ENCODE measurements around the gene PMEL.
"Not testable (repeated sequence)": the region's sequence is repeated elsewhere in the genome, so short reads cannot be mapped to it uniquely, and the experiment has no call there.

PMEL gene

DNA sequence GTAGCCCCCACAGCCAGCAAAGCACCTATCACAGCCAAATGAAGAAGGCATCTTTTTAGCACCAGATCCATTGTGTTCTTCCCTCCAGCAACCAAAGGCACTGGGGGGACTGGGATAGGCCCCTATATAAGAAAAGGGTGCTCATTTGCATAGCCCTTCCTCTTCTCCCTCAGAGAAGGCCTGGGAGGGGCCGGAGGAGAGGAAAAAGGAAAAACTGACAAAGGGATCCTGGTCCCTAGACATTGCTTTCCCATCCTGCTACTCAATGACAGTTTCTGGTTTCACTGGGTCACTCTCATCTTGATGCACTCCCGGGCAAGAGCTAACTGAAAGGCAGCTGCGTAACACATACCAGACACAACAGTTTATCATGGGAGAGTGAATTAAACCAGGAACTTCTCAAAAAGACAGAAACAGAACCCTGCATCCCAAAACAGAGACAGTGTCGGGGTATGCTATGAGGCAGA is at the start of gene PMEL:
Gene PMEL, minus strand, starts transcription at position 102 of the 467 bp plus-strand sequence. Its CDS starts 31 bp downstream, at position 71.
- DNase-seq: no peak

DNA sequence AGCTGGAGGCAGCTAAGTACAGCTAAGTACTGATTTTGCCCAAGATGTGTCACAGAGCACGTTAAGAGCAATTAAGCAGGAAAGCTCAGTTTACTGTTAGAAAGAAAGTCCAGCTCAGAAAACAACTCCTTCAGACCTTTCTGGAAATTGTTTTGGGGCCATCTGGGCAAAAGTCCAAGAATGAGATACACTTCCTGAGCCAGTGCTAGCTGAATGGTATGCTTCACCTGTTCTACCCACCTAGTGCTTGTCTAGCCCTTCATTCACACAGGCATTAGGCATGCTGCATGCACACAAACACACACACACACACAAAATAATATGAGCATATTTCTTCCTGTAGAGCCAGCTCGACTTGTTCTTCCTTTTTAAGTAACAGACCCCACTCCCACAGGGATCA is 48.4 kb upstream of the PMEL start:
- no peak for DNase-seq

DNA sequence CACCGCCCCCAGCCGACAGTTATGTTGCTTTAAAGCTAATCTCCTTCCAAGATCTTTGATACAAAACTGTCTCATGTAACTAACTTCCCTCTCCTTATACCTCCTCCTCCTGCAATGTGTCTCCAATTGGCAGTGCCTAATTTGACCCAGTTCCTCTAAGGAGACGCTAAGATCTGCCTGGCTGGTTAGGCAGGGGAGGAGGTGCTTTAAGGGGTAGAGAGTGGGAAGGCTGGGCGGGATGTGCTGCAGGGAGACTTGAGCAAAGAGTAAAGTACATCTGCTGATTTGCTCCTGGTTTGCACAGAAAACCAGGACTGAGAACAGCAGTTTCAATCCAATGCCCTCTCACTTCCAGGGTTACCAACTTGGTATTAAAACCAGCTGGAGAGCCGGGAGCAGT is 47.6 kb upstream of the PMEL start:
- DNase-seq: no peak

DNA sequence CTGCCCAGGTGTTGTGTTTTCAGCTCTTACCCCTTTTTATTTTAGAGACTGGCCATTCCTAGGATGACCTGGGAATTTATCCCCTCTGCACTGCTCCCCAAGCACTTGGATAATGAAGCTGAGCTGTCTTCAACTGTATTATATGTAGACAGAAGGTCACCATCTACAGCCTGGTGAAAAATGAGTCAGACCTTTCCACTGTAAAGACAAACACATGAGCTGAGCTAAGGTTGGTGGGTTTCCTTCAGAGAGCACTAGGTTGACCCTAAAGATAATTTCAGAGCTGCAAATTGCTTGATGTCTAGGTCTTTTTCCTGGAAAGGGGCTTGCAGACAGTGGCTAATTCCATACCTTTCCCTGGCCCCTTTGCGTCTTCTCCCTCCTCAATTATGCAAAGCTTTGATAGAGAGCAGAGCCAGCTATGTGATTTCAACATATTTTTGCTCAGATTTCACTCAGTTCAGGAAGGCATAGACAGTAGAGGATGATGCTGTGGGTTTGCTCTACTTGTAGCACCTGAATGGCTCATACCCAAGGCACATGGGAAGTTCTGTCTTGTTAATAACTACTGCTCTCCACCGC is 45.8 kb upstream of the PMEL start:
- DNase-seq: no peak

DNA sequence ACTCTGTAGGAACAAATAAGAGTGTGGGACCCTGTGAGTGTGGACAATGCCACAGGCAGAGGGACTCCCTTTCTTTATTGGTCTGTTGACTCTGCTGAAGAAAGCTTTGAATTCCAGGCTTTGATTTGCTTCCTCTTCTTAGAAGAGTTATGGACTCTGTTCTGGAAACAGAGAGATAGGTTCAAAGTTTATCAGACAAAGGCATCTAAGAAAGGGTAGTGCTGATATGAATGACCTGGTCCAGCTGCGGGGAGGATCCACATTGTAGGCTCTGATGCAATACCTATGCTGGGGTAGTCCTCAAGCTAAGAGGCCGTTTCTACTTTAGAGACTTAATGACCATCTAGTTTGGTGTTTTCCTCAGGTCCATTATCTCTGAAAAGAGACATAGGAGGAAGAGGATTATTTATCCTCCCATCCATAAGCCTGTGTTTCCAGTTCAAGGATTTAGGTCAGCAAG is 44.3 kb upstream of the PMEL start:
- no peak for DNase-seq

DNA sequence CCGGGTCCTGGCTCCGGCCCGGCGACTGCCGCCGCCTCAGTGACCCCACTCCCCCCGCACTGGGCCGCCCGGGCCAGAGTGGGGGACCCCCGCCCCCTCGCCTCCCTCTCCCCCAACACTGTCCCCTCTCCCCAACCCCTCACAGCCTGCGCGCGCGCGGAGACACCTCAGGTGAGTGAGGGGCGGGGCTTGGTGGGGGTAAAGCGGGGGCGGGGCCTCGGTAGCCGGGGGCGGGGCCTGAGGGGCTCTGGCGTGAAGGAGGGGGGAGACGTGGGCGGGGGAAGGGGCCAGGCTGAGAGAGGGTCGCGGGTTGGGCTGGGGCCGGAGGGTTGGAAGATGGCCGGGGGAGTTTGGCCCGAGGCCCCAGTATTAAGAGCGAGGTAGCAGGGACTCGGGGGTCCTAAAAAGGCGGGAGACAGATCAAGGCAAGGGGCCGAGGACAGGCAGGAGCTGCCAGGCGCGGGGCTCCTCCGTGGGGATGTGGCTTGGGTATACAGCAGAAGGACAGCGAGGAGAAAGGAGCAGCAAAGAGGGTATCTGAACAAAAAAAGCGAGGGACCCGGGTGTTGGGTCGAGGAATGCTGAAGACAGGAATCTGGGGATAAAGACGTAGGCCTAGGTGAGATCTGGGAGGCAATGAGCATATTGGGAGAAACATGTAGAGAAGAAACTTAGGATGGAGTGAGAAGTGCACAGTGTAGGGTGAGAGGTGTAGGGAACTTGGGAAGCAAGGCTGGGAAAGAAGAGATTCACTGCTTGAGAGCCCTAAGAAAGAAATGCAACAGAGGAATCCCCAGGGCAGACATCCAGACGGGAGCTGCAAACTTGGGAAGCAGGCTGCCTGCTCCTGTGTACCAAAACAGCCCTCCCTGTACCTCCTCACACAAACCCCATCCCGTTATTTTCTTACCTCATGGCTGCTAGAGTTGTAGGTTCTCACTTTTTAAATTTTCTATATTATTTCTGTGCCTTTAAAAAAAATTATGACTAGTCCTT is 42.0 kb upstream of the PMEL start:
- DNase-seq: no peak

DNA sequence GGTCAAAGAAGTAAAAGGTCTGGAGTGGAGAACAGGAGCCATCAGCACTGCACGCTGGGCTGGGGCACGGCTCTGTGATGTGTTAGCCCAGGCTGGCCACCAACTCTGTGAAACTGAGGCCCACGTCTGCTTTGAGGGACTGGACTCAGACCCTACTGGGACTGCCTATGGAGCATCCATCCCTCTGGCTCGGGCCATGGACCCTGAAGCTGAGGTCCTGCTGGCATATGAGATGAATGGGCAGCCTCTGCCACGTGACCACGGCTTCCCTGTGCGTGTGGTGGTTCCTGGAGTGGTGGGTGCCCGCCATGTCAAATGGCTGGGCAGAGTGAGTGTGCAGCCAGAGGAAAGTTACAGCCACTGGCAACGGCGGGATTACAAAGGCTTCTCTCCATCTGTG is 38.4 kb upstream of the PMEL start:
- no peak for DNase-seq

DNA sequence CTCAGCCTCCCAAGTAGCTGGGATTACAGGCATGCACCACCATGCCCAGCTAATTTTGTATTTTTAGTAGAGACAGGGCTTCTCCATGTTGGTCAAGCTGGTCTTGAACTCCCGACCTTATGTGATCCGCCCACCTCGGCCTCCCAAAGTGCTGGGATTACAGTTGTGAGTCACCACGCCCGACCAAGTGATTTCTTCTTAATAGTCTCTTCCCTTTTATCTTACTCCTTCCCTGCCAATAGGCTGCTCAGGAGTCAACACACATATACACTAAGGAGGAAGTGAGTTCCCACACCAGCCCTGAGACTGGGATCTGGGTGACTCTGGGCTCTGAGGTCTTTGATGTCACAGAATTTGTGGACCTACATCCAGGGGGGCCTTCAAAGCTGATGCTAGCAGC is 37.5 kb upstream of the PMEL start:
- DNase-seq: not testable (repeated sequence)

DNA sequence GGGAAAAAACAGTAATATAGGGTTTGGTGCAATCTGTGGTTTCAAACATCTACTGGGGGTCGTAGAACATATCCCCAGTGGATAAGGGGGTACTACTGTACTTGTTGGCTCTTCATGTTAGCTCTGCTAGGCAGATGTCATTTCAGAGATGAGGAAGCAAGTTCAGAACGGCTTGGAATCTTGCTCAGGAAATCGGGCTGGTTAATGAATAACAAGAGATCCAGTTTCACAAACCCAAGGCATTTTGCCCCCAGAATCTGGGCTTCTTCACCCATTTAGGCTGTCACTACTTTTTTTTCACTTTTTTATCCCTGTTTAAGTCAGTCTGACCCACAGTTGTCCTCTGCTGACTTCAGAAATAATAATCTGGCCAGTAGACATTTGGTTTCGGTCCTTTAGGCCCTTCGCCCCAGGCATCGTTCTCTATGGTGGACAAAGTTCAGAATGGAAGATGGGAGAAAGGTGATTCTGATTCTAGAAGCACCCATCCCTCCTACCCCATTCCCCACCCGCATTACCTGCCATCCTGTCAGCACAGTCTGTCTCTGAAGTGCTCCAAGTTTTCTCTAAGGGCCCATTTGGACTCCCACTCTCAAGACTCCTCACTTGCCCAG is 35.8 kb upstream of the PMEL start:
- DNase-seq: no peak

DNA sequence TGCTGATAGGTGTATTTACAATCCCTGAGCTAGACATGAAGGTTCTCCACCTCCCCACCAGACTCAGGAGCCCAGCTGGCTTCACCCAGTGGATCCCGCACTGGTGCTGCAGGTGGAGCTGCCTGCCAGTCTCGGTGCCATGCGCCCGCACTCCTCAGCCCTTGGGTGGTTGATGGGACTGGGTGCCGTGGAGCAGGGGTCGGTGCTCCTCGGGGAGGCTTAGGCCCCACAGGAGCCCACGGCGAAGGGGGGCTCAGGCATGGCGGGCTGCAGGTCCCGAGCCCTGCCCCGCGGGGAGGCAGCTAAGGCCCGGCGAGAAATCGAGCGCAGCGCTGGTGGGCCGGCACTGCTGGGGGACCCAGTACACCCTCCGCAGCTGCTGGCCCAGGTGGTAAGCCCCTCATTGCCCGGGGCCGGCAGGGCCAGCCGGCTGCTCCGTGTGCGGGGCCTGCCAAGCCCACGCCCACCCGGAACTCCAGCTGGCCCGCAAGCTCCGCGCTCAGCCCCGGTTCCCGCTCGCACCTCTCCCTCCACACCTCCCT is 34.2 kb upstream of the PMEL start:
- DNase-seq: not testable (repeated sequence)

DNA sequence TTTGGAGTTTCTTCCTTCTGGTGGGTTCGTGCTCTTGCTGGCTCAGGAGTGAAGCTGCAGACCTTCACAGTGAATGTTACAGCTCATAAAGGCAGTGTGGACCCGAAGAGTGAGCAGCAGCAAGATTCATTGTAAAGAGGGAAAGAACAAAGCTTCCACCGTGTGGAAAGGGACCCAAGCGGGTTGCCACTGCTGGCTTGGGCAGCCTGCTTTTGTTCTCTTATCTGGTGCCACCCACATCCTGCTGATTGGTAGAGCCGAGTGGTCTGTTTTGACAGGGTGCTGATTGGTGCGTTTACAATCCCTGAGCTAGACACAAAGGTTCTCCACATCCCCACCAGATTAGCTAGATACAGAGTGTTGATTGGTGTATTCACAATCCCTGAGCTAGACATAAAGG is 33.7 kb upstream of the PMEL start:
- peak; percentile 83 for DNase-seq

DNA sequence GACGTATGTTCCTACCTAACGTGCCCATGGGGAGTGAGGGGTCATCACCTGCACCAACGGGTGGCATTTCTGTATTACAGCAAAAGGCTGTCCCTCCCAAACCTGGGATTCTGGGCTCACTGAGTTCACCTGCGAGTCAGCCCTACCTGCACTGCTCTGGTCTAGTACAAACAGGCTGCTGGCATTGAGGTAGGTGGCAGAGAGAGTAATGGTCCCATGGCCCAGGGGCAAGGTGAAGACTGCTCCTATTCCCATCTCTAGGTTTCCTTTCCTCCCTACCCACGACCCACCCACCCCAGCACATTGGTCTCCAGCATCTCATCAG is 31.7 kb upstream of the PMEL start:
- DNase-seq: no peak

DNA sequence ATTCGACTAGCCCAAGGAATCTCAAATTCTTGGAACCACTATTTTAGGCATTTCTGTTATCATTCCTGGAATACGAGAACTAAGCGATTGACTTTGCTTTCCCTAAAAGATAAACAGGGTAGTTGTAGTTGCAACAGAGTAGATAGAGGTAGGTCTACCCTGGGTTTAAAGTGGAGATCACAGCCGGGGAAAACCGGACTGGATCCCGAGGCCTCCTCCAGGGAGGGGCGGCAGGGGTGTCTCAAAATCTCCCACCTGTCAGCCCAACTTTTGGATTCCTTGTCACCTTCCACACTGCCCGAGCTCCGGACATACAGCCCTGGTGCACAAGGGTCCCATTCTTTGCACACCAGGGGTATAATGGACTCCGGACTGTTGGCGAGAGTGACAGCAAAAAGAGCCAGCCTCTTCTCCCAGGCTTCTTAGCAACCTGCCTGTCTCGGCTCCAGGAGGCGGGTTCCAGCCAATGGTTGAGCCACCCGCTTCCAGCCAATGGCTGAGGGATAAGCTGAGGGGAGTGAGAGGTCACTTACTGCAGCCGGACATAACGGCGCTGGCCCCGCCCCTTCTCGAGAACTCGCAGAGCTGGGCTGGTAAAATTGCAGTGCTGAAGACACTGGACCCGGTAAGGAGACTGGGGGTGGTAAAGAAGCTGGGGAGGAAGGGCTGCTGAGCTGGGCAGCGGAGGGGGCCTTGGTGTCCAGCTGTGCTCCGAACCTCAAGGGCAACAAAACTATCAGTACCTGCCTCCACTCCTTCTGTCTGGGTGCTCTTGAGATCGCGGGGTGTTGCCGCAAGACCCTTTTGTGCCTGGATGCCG is 31.1 kb upstream of the PMEL start, which contains the start of gene SUOX:
Gene SUOX, plus strand, starts transcription at position 562 of the 820 bp plus-strand sequence. CDS start 4,946 bp downstream, outside the sequence.
- DNase-seq: peak; percentile 95

DNA sequence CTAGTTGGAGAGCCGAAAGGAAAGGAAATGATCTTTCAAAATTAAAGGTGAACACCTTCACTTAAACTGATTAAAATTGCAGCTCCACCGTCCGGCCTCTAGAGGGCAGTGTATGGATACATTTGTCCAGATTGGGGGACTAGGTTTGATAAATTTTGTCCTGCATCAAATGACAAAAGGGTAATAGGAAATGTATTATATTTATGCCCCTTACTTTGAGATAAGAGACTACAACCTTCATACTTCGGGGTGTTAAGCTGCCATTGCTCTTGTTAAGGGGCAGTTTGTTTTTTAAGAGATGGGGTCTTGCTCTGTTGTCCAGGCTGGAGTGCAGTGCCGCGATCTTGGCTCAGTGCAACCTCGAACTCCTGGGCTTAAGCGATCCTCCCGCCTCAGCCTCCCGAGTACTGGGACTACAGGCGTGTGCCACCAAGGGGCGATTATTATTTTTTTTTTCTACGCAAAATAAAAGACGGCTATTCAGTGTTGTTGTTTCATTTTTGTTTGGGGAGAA is 30.4 kb upstream of the PMEL start:
- DNase-seq: peak; percentile 40

DNA sequence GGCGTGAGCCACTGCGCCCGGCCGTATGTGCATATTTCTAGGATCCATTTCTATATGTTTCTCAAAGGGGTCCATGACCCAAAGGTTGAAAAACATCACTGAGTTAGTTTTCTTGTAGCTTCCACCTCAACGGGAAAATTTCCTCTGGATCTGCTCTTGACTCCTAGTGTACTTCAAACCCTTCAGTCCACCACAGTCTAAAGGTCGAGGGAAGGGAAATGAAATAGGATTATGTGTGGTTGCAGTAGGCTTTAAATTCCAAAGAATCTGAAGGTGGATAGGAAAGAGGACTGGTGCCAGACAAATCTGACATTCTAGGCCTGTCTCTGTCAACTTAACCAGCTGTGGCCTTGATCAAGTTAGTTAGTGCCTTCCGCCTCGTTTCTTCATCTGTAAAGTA is 29.5 kb upstream of the PMEL start:
- no peak for DNase-seq

DNA sequence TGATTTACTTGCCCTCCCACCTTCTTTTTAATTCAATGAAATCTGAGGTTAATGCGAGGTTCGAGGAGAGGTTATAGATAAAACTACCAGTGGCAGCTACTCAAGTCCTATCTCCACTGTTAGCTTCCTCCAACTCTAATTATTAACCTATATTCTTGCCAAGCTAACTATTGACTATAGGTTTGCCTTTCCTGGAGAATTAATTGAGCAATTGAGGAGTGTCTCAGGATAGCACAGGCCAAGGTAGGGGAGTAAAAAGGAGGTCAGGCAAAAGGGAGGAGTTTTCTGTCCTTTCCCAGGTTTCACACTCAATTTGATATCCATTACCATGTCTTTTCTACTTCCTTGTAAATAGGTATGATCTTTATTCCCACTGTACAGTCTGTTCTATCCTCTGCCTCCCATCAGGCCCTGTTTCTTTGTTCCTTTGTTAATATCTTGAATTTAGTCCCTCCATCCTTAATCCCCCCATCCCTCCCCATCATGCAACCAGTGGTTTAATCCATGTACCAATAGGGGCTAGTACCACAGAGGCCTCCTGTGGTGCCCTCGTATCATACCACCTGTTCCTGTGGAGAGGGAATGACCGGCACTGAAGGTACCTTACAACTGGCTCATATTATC is 27.5 kb upstream of the PMEL start:
- DNase-seq: no peak

DNA sequence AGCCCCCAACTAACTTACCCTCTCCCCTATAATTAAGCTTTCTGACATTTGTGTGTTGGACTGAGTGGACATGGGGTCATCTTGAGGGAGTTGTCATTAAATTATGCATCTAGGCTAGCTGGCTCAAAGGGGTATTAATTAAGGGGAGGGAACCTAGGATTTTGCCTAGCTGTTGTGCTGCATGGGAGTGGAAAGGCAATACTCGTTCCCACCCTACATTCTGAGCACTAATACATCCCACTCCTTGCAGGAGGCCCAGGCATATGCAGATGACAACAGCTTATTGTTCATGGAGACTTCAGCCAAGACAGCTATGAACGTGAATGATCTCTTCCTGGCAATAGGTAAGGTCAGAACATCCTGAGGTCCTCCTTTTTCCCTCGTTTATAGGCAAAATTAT is 25.3 kb upstream of the PMEL start:
- no peak for DNase-seq

DNA sequence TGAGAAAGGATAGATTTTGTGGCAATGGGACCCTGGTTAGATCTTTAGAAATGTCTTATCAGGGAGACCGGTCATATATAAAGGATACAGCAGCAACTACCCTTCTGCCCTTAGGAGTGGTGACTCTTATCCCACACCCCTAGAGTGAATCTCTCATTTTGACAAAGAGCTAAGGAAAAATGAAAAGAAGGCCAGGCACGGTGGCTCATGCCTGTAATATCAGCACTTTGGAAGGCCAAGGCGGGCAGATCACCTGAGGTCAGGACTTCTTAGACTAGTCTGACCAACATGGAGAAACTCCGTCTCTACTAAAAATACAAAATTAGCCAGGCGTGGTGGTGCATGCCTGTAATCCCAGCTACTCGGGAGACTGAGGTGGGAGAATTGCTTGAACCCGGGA is 20.1 kb upstream of the PMEL start:
- DNase-seq: not testable (repeated sequence)

DNA sequence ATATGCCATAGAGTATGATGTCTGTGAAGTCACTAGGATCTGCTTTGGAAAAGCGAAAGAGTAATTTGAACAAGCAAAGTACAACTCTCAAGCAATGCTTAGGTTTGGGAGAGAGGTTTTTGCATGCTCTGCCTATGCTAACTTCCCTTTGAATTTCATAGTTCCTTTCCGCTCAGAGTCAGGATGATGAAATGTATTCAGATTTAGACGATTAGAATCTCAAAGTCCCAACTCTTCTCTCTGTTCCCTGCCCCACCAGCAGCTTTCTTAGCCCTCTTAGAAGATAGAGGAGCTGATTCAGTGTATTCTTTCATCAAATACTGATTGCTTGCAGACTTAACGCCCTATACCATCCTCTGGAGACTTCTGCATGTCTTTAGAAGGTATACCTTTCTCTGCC is 19.5 kb upstream of the PMEL start:
- no peak for DNase-seq

DNA sequence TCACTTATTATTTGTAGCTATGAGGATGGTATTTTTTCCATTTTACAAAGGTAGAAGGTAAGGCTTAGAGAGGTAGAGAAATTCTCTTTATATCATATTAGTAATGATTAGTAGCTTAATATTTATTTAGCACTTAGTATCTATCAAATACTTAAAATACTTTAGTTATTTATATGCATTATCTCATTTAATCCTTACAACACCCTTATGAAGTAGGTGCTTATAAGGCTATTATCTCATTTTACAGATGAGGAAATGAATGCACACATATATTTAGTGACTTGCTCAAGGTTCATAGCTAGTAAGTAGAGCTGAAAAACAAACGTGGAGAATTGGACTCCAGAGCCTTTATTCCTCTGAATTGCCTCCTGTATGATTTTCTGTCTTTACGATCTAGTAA is 19.0 kb upstream of the PMEL start:
- no peak for DNase-seq

DNA sequence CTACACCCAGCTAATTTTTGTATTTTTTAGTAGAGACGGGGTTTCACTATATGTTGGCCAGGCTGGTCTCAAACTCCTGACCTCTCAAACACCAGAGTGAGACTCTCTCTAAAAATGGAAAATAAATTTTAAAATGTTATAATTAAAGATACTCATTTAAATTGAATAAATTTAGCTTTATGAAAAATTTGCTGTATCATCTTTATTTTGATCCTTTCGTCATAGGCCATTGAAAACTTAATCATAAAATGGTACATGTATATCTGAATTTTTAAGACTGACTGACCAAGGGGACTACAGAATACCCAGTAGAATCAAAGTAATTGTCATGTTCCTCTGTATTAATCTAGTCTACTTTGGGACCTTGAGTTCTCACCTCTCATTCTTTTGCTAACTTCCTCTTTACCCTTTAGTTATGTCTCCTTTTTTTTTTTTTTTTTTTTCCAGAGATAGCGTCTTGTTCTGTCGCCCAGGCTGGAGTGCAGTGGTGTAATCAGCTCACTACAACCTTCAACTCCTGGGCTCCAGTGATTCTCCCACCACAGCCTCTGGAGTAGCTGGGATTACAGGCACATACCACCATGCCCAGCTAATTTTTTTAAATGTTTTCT is 17.5 kb upstream of the PMEL start:
- no peak for DNase-seq

Measured in SHP77 treated with DMSO at 0.1 percent for 48 hours (cell line).